Osteoblast (primary cell): ENCODE data around the gene OR7D2. TPM values are rescaled to one million over a fixed set of nuclear protein-coding genes. Genes with fewer than 3 reads are reported as not detected.
"Not testable (repeated sequence)": the region's sequence is repeated elsewhere in the genome, so short reads cannot be mapped to it uniquely, and the experiment has no call there.

ENCODE experiments used
- DNase-seq: peaks from one replicate; pipeline ENCODE4 v3.0.0; 2011; ENCODE audit warnings: low spot score, mixed read lengths; ENCODE audit not compliant: insufficient read length; ENCODE audit errors: missing footprints
- H2AFZ ChIP-seq: 2 replicates; pipeline ENCODE4 v1.6.0; 2011; ENCODE audit warnings: mild to moderate bottlenecking, low read length
- H3K27ac ChIP-seq: 2 replicates; pipeline ENCODE4 v1.5.1; 2011; ENCODE audit warnings: mild to moderate bottlenecking, low read depth, low read length, moderate library complexity
- H3K27me3 ChIP-seq: 2 replicates; pipeline ENCODE4 v1.6.0; 2012; ENCODE audit warnings: mild to moderate bottlenecking, control low read depth, inconsistent platforms, low read length, moderate library complexity; ENCODE audit not compliant: insufficient read depth
- H3K36me3 ChIP-seq: 2 replicates; pipeline ENCODE4 v1.5.1; 2011; ENCODE audit warnings: mild to moderate bottlenecking, low read length, control low read depth, moderate library complexity; ENCODE audit not compliant: insufficient read depth
- H3K4me1 ChIP-seq: 2 replicates; pipeline ENCODE4 v1.5.1; 2011; ENCODE audit warnings: mild to moderate bottlenecking, low read length, control low read depth, moderate library complexity; ENCODE audit not compliant: insufficient read depth
- H3K4me2 ChIP-seq: 2 replicates; pipeline ENCODE4 v1.6.0; 2011; ENCODE audit warnings: mild to moderate bottlenecking, low read length; ENCODE audit not compliant: insufficient read depth
- H3K4me3 ChIP-seq: fragments of 200-600 bp; sonication (generic); 3 replicates; pipeline ENCODE4 v1.5.1; 2012; ENCODE audit warnings: mild to moderate bottlenecking, low read length, inconsistent platforms; ENCODE audit not compliant: insufficient read depth
- H3K79me2 ChIP-seq: 2 replicates; pipeline ENCODE4 v1.6.0; 2012; ENCODE audit warnings: mild to moderate bottlenecking, low read length, control low read depth, inconsistent platforms; ENCODE audit not compliant: insufficient read depth
- H3K9me3 ChIP-seq: 2 replicates; pipeline ENCODE4 v1.5.1; 2011; ENCODE audit warnings: low read depth, low read length, control low read depth
- H4K20me1 ChIP-seq: 2 replicates; pipeline ENCODE4 v1.6.0; 2012; ENCODE audit warnings: mild to moderate bottlenecking, low read length, control low read depth; ENCODE audit not compliant: insufficient read depth
- CTCF ChIP-seq: IDR thresholded peaks from 2 replicates; pipeline ENCODE4 v1.5.1; 2011; ENCODE audit warnings: mild to moderate bottlenecking, low read depth, low read length, moderate library complexity; ENCODE audit errors: extremely low read depth
- total RNA-seq: library from RNA; depleted of rRNA; stranded (reverse); fragments of >200 nt; gene quantifications from 2 replicates; pipeline ENCODE4 v1.2.3, GENCODE V29; 2012

The OR7D2 gene
- total RNA-seq, 1 donor = not detected

DNA sequence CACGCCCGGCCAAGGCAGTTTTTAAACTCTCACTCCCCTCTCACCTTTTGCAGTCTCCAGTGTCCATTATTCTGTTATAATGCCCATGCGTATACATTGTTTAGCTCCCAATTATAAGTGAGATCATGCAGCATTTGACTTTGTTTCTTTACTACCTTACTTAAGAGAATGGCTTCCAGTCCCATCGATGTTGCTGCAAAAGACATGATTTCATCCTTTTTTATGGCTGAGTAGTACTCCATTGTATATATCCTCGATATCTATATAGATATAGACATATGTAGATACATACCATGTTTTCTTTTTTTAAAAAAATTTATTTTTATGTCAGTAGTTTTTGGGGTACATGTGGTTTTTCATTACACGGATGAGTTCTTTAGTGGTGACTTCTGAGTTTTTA, 8.4 kb downstream of the OR7D2 start:
- Histone ChIP-seq H3K4me2 (no peak overlapping the region), H3K4me3 (no peak overlapping the region), H2AFZ (no peak overlapping the region), H3K79me2 (no peaks in the 10 kb centered on the region), H3K36me3 (no peaks in the 10 kb centered on the region), H3K9me3 (no peaks in the 10 kb centered on the region), H3K4me1 (no peaks in the 10 kb centered on the region), H3K27me3 (no peaks in the 10 kb centered on the region), H3K27ac (no peak overlapping the region), H4K20me1 (no peaks in the 10 kb centered on the region)
- DNase-seq = no peak
- TF ChIP-seq CTCF = no peak

GRCh38 chr19:9189535-9189934, 10.8 kb downstream of the OR7D2 start:
- no peaks in the 10 kb centered on the region for H3K4me1 ChIP-seq
- H3K4me3 ChIP-seq = no peak overlapping the region
- no peak for DNase-seq
- H3K36me3 ChIP-seq = no peaks in the 10 kb centered on the region
- no peaks in the 10 kb centered on the region for H3K27me3 ChIP-seq
- no peak for TF ChIP-seq CTCF
- no peaks in the 10 kb centered on the region for H4K20me1 ChIP-seq
- H2AFZ ChIP-seq = no peak overlapping the region
- no peak overlapping the region for H3K27ac ChIP-seq
- no peak overlapping the region for H3K4me2 ChIP-seq
- H3K9me3 ChIP-seq = no peaks in the 10 kb centered on the region
- H3K79me2 ChIP-seq = no peaks in the 10 kb centered on the region

DNA sequence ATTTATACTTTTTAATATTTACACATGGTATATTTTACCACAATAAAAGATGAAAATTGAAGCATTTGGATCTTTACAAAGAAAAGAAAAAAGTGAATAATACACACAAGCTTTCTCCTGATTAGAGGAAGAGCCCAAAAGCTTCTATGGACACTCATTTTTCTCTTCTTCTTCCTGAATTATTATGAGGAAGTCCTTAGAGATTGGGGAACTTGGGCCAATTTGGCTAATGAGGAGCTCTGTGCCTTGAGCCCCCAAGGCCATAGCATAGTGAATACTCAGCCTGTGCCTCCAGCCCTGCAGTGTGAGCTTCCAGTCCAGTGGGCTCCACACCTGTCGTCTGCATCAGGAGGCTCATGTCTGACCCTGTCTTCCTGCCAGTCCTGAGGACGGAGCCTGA, 19.3 kb downstream of the OR7D2 start:
- not testable (repeated sequence) for H3K27ac ChIP-seq, DNase-seq, H3K4me2 ChIP-seq, H3K4me3 ChIP-seq, H3K4me1 ChIP-seq, H3K36me3 ChIP-seq, H3K27me3 ChIP-seq, H2AFZ ChIP-seq, H3K9me3 ChIP-seq, H3K79me2 ChIP-seq, H4K20me1 ChIP-seq

DNA sequence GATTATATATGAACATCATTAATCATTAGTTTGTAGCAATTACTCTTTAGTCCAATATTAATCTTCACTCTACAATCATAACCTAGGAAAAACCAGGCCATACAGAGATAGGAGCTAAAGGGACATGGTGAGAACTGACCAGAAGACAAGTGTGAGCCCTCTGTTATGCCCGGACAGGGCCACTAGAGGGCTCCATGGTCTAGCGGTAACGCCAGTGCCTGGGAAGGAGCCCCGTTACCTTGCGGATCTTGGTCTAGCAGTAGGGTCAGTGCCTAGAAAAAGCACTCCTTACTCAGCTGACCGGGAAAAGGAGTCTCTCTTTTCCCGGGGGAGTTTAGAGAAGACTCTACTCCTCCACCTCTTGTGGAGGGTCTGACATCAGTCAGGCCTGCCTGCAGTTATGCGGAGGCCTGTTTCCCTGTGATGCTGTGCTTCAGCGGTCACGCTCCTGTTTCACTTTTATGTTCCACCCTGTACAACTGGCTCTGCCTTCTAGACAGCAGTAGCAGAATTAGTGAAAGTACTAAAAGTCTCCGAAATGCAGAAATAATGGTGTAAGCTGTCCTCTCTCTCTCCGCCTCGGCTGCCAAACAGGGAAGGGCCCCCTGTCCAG, 26.8 kb downstream of the OR7D2 start:
- DNase-seq = no peak
- no peaks in the 10 kb centered on the region for H3K4me1 ChIP-seq
- H3K4me3 ChIP-seq = peak overlapping the region; percentile 66
- no peaks in the 10 kb centered on the region for H3K9me3 ChIP-seq
- H2AFZ ChIP-seq = peak overlapping the region; percentile 96
- no peaks in the 10 kb centered on the region for H3K79me2 ChIP-seq
- H3K36me3 ChIP-seq = no peaks in the 10 kb centered on the region
- H3K27me3 ChIP-seq = no peaks in the 10 kb centered on the region
- H3K27ac ChIP-seq = no peak overlapping the region
- H3K4me2 ChIP-seq = peak overlapping the region; percentile 82
- H4K20me1 ChIP-seq = no peaks in the 10 kb centered on the region
- TF ChIP-seq CTCF = peak; percentile 83
